Kidney (tissue), 22 donors: ENCODE measurements around the gene MAMSTR. TPM values are rescaled to one million over a fixed set of nuclear protein-coding genes. Genes with fewer than 3 reads are reported as not detected.
"Not testable (repeated sequence)": the region's sequence is repeated elsewhere in the genome, so short reads cannot be mapped to it uniquely, and the experiment has no call there.

Experiments used
- DNase-seq, 5 donors: peaks; one replicate each; pipeline ENCODE4 v3.0.0-alpha.2; 2013 to 2020
- FAIRE-seq: peaks from 2 replicates; lab custom pipeline; 2012; peaks lifted over from hg19 to GRCh38; lab: Jason Lieb, UNC
- H3K27ac ChIP-seq, 2 donors: one replicate each; pipeline ENCODE4 v1.7.0; 2013; ENCODE audit warnings: low read depth in 2 of 2, low read length in 2 of 2, inconsistent platforms in 1 of 2
- H3K27me3 ChIP-seq: one replicate; pipeline ENCODE4 v1.7.1; 2013; ENCODE audit warnings: low read length, inconsistent platforms; ENCODE audit not compliant: control insufficient read depth, insufficient read depth
- H3K36me3 ChIP-seq, 3 donors: one replicate each; pipeline versions ENCODE4 v1.7.0 to v1.7.1; 2013; ENCODE audit warnings: low read length in 3 of 3, control low read depth in 1 of 3, inconsistent platforms in 1 of 3; ENCODE audit not compliant: insufficient read depth in 3 of 3, control insufficient read depth in 2 of 3
- H3K4me1 ChIP-seq, 3 donors: one replicate each; pipeline versions ENCODE4 v1.7.0 to v1.7.1; 2013; ENCODE audit warnings: low read length in 3 of 3, inconsistent platforms in 1 of 3, low read depth in 1 of 3; ENCODE audit not compliant: control insufficient read depth in 2 of 3, insufficient read depth in 2 of 3
- H3K4me3 ChIP-seq, 3 donors: one replicate each; pipeline versions ENCODE4 v1.7.0 to v1.8.1; 2013; ENCODE audit warnings: low read length in 3 of 3, control low read depth in 1 of 3, inconsistent platforms in 1 of 3
- H3K9ac ChIP-seq, 3 donors: one replicate each; pipeline versions ENCODE4 v1.7.0 to v1.7.1; 2013; ENCODE audit warnings: low read length in 3 of 3, control low read depth in 1 of 3, inconsistent platforms in 1 of 3
- H3K9me3 ChIP-seq, 3 donors: one replicate each; pipeline versions ENCODE4 v1.7.0 to v1.7.1; 2013; ENCODE audit warnings: low read length in 3 of 3, control low read depth in 1 of 3, inconsistent platforms in 1 of 3; ENCODE audit not compliant: control insufficient read depth in 2 of 3, insufficient read depth in 1 of 3
- CTCF ChIP-seq: IDR thresholded peaks from 3 replicates; pipeline ENCODE4 v1.5.1; 2012; ENCODE audit warnings: mild to moderate bottlenecking, moderate library complexity, borderline replicate concordance; ENCODE audit not compliant: insufficient read depth; ENCODE audit errors: extremely low read depth
- intact Hi-C: fragments of 100-400 bp; cut with DNase I; formaldehyde crosslinking; loops from one replicate; pipeline ENCODE4 v1.11.1; 2022
- long read RNA-seq, 10 donors: library from polyadenylated mRNA in 1 of 10; unstranded in 1 of 10; transcript quantifications; one replicate each; pipeline ENCODE4 v2.0.0 and lab custom pipeline, GENCODE V29; 2021 to 2026
- polyA plus RNA-seq: library from polyadenylated mRNA; stranded (reverse); fragments of 350-450 nt; fragmentation: Illumina TruSeq; extraction: RNeasy Lipid Tissue Mini Kit (QIAGEN cat#74804); gene quantifications from one replicate; pipeline ENCODE4 v1.2.3, GENCODE V29; 2014; ENCODE audit warnings: low read depth, low replicate concordance; ENCODE audit not compliant: insufficient read depth
- total RNA-seq: library from RNA; stranded (reverse); fragmentation: NEBNext Ultra II Directional; extraction: Animal tissue kit (Norgen Biotek cat#: 25700); gene quantifications from one replicate; pipeline ENCODE4 v1.2.1, GENCODE V29; 2021
- donor health status: control.
- donor health status: control.
- donor health status: control.
- donor health status: control.
- donor health status: control.
- donor health status: DM: yes; HTN: yes; CAD: no.
- donor health status: Normal renal cell carcinoma (clear cell type).

MAMSTR gene, protein sequence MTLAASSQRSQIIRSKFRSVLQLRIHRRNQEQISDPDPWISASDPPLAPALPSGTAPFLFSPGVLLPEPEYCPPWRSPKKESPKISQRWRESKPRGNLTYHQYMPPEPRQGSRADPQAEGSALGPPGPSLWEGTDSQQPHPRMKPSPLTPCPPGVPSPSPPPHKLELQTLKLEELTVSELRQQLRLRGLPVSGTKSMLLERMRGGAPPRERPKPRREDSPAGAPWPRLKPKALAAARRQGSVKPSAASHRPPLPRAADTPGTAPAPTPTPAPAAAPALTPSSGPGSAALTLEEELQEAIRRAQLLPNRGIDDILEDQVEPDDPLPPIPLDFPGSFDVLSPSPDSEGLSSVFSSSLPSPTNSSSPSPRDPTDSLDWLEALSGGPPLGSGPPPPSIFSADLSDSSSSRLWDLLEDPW
- total RNA-seq (2.2 TPM), polyA plus RNA-seq (3.6 TPM)
- long read RNA-seq, donor 1: 0 reads
- long read RNA-seq, donor 2, partial matches to known transcripts: 0 of 1 reads
- long read RNA-seq, donor 2, other reads (novel, unspliced or antisense): 0 of 1 reads
- long read RNA-seq, donor 3, partial matches to known transcripts: 0 of 2 reads
- long read RNA-seq, donor 3, other reads (novel, unspliced or antisense): 0 of 2 reads
- long read RNA-seq, donor 4: 0 reads
- long read RNA-seq, donor 5: 0 reads
- long read RNA-seq, donor 6: 0 reads
- long read RNA-seq, donor 7, partial matches to known transcripts: 0 of 1 reads
- long read RNA-seq, donor 7, other reads (novel, unspliced or antisense): 1 of 1 reads
- long read RNA-seq, donor 8: 0 reads
- long read RNA-seq, donor 9, partial matches to known transcripts: 0 of 1 reads
- long read RNA-seq, donor 9, other reads (novel, unspliced or antisense): 0 of 1 reads
- long read RNA-seq, donor 10: 0 reads

- peak within 1 kb of the TSS in 2 of 3 donors; percentile 5 to 26 for H3K9ac ChIP-seq
- H3K4me1 ChIP-seq: peaks cover 0 to 18% (median 0%) of the 10 kb centered on the region in 3 donors
- no peak for TF ChIP-seq CTCF
- no peak for FAIRE-seq
- H3K27ac ChIP-seq: peak within 1 kb of the TSS in 1 of 2 donors; percentile 45
- intact Hi-C loops: no loop called here
- H3K27me3 ChIP-seq: no peaks in the 10 kb centered on the region
- no peaks in the 10 kb centered on the region for H3K36me3 ChIP-seq
- DNase-seq: peak; percentile 77 to 91 (median 83)
- H3K4me3 ChIP-seq: peak within 1 kb of the TSS in 2 of 3 donors; percentile 77 to 91
- H3K9me3 ChIP-seq: no peaks in the 10 kb centered on the region
Measured at GRCh38 chr19:48719263-48720171, at the start of gene MAMSTR. Gene MAMSTR, minus strand, starts transcription at chr19:48719725. Its CDS starts 694 bp downstream, at chr19:48719031.

DNA sequence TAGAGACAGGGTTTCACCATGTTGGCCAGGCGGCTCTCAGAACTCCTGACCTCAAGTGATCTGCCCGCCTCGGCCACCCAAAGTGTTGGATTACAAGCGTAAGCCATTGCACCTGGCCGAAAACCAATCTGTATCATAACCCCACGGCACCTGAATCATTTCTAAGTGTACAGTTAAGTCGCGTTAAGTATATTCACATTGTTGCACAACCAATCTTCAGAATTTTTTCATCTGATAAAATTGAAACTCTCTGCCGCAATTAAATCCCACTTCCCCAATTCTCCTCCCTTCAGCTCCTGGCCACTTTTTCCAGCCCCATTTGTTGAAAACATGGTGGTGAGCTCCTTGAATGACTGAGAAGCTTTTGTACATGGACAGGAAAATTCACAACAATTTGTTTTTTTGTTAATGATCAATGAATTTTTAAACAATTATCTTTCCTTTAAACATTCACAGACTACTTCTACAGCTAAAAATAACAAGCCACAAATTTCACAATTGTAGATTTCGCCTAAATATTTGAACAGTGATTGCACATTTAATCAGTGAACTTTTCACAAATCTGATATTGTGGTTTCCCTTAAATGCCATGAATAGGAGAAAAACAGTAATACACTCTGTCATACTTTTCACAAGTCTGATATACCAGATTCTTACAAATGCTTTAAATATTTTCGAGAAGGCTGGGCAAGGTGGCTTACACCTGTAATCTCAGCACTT, 49.6 kb upstream of the MAMSTR start:
- H3K36me3 ChIP-seq: no peaks in the 10 kb centered on the region
- H3K27me3 ChIP-seq: no peaks in the 10 kb centered on the region
- intact Hi-C loops: no loop called here
- H3K4me1 ChIP-seq: peaks cover 0 to 3% (median 0%) of the 10 kb centered on the region in 3 donors
- H3K4me3 ChIP-seq: no peak overlapping the region
- no peaks in the 10 kb centered on the region for H3K9me3 ChIP-seq
- DNase-seq (no peak), FAIRE-seq (no peak)
- no peak overlapping the region for H3K9ac ChIP-seq
- H3K27ac ChIP-seq: no peak overlapping the region
- no peak for TF ChIP-seq CTCF

DNA sequence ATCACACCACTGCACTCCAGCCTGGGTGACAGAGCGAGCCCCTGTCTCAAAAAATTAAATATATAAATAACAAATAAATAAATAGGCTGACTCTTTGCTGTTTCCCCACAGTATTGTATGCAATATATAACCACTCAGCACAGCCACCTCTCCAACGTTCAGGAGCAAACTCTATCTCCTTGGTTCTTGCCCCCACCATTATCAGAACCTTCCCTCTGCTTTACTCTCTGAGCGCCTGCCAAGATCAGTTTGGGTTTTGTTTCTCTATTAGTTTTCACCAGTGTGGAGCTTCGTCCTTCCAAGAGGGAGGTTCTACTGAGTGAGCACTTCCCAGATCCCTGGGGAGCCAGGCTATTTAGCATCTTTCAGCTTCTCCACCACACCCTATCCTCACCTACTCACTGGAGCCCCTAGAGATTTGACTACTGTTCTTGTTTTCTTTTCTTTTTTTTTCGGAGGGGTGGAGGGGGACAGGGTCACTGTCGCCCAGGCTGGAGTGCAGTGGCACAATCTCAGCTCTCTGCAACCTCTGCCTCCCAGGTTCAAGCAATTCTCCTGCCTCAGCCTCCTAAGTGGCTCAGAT, 48.7 kb upstream of the MAMSTR start:
- not testable (repeated sequence) for FAIRE-seq

DNA sequence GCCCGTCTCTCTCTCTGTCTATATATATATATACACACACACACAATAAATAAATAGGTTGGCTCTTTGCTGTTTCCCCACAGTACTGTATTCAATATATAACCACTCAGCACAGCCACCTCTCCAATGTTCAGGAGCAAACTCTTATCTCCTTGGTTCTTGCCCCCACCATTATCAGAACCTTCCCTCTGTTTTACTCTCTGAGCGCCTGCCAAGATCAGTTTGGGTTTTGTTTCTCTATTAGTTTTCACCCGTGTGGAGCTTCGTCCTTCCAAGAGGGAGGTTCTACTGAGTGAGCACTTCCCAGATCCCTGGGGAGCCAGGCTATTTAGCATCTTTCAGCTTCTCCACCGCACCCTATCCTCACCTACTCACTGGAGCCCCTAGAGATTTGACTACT, 46.3 kb upstream of the MAMSTR start:
- FAIRE-seq, H3K4me1 ChIP-seq, H3K9me3 ChIP-seq, H3K27me3 ChIP-seq, H3K36me3 ChIP-seq, H3K27ac ChIP-seq, H3K9ac ChIP-seq, intact Hi-C loops, H3K4me3 ChIP-seq, DNase-seq: not testable (repeated sequence)

More for the DNA sequence above, 48.7 kb upstream of the MAMSTR start:
- H3K4me3 ChIP-seq, H3K9me3 ChIP-seq, H3K4me1 ChIP-seq, intact Hi-C loops, H3K36me3 ChIP-seq, DNase-seq, H3K27ac ChIP-seq, H3K27me3 ChIP-seq, H3K9ac ChIP-seq: not testable (repeated sequence)
